ENCODE measurements around the gene SEZ6L2.

SEZ6L2 gene

DNA sequence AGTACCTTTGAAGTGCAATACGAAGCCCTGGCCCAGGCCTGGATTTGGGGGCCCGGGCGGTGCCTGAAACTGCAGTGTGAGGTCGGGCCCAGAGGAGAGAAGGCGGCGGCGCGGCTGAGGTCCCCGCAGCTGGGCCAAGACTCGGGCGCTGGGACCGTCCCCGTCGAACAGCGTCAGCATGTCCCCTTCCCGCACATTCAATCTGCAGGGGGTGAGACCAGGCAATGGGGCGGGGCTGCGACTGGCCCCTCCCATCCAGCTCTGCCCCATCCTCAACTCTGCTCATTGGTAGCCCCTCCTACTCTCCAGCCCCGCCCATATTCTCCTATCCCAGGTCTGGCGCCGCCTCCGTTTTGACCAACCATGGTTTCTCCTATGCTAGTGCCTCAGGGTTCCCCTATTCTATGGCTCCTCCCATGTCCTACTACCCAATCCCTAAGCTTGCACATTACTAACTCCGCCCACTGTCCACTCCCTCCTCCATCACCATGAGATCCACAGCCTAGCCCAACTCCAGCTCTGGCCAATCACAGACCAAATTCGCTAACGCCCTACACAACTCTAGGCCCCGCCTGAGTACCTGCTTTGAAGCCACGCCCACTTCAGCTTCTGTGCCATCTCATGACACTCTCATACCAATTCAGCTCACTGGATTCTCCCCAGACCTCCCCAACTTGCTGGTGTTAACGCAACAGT is 21.9 kb downstream of the SEZ6L2 start:
- no peak overlapping the region for H3K27ac ChIP-seq (ENCODE audit: poor library complexity, severe bottlenecking)
- H3K36me3 ChIP-seq (ENCODE audit: low read depth) = no peaks in the 10 kb centered on the region

DNA sequence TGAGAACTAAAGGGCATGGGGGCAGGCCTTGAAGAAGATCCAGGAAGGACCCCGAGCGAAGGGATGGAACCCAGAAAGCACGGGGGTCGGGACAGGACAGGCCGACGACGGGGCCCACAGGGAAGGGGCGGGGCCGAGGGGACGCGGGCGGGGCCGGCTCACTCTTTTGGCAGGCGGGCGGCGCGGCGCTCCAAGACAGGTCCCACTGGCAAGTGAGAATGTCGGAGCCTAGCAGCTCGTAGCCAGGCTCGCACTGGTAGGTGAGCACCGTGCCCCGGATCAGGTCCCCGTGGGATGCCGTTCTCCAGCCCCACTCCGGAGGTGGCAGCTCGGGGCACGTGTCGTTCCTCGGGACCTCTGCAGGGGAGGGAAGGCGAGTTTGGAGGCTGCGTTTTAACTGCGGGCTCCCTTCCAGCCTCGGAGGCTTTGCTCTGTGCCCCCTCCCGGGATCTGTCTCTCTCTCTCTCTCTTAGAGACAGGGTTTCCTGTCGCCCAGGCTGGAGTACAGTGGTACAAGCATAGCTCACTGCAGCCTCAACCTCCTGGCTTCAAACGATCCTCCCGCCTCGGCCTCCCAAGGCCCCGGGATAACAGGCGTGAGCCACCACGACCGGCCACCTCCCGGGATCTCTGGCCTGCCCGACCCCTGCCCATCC is 22.6 kb downstream of the SEZ6L2 start:
- TF ChIP-seq, protein P1, sequence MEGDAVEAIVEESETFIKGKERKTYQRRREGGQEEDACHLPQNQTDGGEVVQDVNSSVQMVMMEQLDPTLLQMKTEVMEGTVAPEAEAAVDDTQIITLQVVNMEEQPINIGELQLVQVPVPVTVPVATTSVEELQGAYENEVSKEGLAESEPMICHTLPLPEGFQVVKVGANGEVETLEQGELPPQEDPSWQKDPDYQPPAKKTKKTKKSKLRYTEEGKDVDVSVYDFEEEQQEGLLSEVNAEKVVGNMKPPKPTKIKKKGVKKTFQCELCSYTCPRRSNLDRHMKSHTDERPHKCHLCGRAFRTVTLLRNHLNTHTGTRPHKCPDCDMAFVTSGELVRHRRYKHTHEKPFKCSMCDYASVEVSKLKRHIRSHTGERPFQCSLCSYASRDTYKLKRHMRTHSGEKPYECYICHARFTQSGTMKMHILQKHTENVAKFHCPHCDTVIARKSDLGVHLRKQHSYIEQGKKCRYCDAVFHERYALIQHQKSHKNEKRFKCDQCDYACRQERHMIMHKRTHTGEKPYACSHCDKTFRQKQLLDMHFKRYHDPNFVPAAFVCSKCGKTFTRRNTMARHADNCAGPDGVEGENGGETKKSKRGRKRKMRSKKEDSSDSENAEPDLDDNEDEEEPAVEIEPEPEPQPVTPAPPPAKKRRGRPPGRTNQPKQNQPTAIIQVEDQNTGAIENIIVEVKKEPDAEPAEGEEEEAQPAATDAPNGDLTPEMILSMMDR (IDR thresholded peaks at IDR 0.05; ENCODE audit: poor library complexity, severe bottlenecking) = no peak
- no peaks in the 10 kb centered on the region for H3K27me3 ChIP-seq (ENCODE audit: insufficient read depth, poor library complexity, severe bottlenecking)
- ATAC-seq (ENCODE audit: low read depth) (no peak), DNase-seq (ENCODE audit: low spot score) (no peak)
- H3K4me3 ChIP-seq (ENCODE audit: severe bottlenecking) = no peak overlapping the region
- H3K4me1 ChIP-seq (ENCODE audit: insufficient read depth, poor library complexity, severe bottlenecking) = no peaks in the 10 kb centered on the region
- no peaks in the 10 kb centered on the region for H3K9me3 ChIP-seq (ENCODE audit: severe bottlenecking)
- no peaks in the 10 kb centered on the region for H3K36me3 ChIP-seq (ENCODE audit: low read depth)
- H3K27ac ChIP-seq (ENCODE audit: poor library complexity, severe bottlenecking) = no peak overlapping the region

More for the DNA sequence above, 21.9 kb downstream of the SEZ6L2 start:
- Histone ChIP-seq H3K4me1 (ENCODE audit: insufficient read depth, poor library complexity, severe bottlenecking) (no peaks in the 10 kb centered on the region), H3K9me3 (ENCODE audit: severe bottlenecking) (no peaks in the 10 kb centered on the region), H3K4me3 (ENCODE audit: severe bottlenecking) (no peak overlapping the region), H3K27me3 (ENCODE audit: insufficient read depth, poor library complexity, severe bottlenecking) (no peaks in the 10 kb centered on the region)
- DNase-seq (ENCODE audit: low spot score) (no peak), ATAC-seq (ENCODE audit: low read depth) (peak; percentile 84)
- TF ChIP-seq, protein P1 (IDR thresholded peaks at IDR 0.05; ENCODE audit: poor library complexity, severe bottlenecking) = no peak

DNA sequence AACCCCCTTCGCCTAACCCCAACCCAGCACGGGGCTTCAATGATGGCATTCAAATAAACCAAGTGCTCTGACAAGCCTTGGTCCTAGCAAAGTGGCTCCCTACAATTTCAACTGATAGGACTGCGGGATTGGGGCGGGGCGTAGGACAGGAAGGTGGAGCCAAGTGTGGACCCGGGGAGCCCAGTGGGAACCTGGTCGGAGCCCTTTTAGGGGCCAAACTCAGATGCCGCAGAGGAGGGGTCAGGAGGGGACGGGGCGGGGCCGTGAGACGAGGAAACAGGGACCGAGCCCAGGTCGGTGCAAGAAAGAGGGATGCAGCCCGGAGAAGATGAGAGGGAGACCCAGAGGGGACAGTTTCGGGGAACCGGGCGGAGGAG is 23.1 kb downstream of the SEZ6L2 start:
- H3K4me1 ChIP-seq (ENCODE audit: insufficient read depth, poor library complexity, severe bottlenecking) = no peaks in the 10 kb centered on the region
- no peak overlapping the region for H3K4me3 ChIP-seq (ENCODE audit: severe bottlenecking)
- H3K27ac ChIP-seq (ENCODE audit: poor library complexity, severe bottlenecking) = no peak overlapping the region
- H3K27me3 ChIP-seq (ENCODE audit: insufficient read depth, poor library complexity, severe bottlenecking) = no peaks in the 10 kb centered on the region
- no peaks in the 10 kb centered on the region for H3K9me3 ChIP-seq (ENCODE audit: severe bottlenecking)
- DNase-seq (ENCODE audit: low spot score) = no peak
- TF ChIP-seq, protein P1 (IDR thresholded peaks at IDR 0.05; ENCODE audit: poor library complexity, severe bottlenecking) = no peak
- H3K36me3 ChIP-seq (ENCODE audit: low read depth) = no peaks in the 10 kb centered on the region
- ATAC-seq (ENCODE audit: low read depth) = no peak

DNA sequence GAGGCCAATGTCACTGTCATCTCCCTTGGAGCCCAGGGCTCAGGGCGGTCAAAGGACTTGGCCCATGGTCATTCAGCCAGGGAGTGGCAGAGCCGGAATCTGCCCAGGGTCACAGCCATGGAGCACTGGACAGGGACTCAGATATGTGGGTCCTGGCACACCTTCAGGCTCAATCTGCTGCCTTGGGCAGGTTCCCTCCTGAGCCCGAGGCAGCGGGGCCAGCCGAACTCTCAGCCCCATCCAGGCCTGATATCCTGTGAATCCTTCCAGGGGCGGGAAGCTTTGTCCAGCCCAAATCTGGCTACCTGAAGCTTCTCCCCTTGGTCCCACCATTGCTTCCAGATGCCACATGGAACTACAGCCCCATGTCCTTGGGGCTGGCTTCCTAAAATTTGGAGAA is 24.1 kb downstream of the SEZ6L2 start:
- Histone ChIP-seq H3K4me1 (ENCODE audit: insufficient read depth, poor library complexity, severe bottlenecking) (no peaks in the 10 kb centered on the region), H3K9me3 (ENCODE audit: severe bottlenecking) (no peaks in the 10 kb centered on the region), H3K36me3 (ENCODE audit: low read depth) (no peaks in the 10 kb centered on the region), H3K27me3 (ENCODE audit: insufficient read depth, poor library complexity, severe bottlenecking) (no peaks in the 10 kb centered on the region), H3K27ac (ENCODE audit: poor library complexity, severe bottlenecking) (no peak overlapping the region), H3K4me3 (ENCODE audit: severe bottlenecking) (no peak overlapping the region)
- no peak for DNase-seq (ENCODE audit: low spot score)
- TF ChIP-seq, protein P1 (IDR thresholded peaks at IDR 0.05; ENCODE audit: poor library complexity, severe bottlenecking) = no peak
- no peak for ATAC-seq (ENCODE audit: low read depth)

DNA sequence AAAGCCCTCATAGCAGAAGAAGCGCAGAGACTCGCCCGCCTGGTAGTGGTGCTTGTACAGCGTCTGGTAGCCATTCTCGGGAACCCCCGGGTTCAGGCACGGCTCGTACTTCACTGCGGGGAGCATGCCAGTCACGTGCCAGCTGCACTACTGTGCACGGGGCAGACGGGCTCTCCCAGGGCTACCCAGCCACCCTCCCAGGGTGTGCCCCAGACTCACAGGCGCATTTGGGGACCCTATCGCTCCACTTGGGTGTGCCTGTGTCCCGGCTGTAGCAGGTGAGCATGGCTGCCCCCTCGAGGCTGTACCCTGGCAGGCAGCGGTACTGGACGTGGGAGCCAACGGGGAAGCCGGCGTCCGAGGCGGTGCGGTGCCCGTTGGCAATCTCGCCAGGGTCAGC is 26.0 kb downstream of the SEZ6L2 start:
- Histone ChIP-seq H3K27ac (ENCODE audit: poor library complexity, severe bottlenecking) (no peak overlapping the region), H3K4me3 (ENCODE audit: severe bottlenecking) (no peak overlapping the region), H3K9me3 (ENCODE audit: severe bottlenecking) (no peaks in the 10 kb centered on the region), H3K4me1 (ENCODE audit: insufficient read depth, poor library complexity, severe bottlenecking) (no peaks in the 10 kb centered on the region), H3K27me3 (ENCODE audit: insufficient read depth, poor library complexity, severe bottlenecking) (no peaks in the 10 kb centered on the region), H3K36me3 (ENCODE audit: low read depth) (no peaks in the 10 kb centered on the region)
- TF ChIP-seq, protein P1 (IDR thresholded peaks at IDR 0.05; ENCODE audit: poor library complexity, severe bottlenecking) = no peak
- DNase-seq (ENCODE audit: low spot score) = no peak
- no peak for ATAC-seq (ENCODE audit: low read depth)
